ENCODE data around the gene FBXW9. TPM values are rescaled to one million over a fixed set of nuclear protein-coding genes. Genes with fewer than 3 reads are reported as not detected.
A peak's percentile ranks its signal among the peaks of the same experiment; 100 is the strongest.

The FBXW9 gene
- total RNA-seq, 1 experiment from 2014 or later: 14.0 TPM

DNA sequence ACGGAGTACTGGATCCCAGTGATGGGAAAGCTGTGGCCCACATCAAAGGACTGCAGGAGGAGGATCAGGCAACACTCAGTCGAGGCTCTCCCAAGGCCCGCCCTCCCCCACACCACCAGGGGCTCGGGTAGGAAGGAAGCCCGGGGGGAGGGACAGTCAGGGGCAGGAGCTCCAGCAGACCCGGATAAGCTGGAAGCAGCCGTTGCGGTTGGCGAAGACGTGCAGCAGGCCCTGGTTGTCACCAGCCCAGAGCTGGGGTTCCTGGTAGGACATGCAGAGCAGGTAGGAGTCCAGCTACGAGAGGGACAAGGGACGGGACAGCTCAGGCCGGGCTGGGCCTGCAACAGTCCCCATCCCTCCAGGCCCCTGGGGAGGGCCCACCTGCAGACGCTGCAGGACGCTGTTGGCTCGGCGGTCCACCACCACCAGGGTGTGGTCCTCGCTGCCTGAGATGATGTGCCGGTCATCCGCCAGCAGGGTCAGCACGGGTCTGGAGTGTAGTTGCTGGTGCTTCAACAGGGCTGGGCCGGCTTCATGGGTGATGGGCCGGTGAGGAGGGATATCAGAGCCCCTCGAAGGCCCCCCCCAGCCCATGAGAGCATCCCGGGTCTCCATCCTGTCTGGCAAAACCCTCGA, 6.7 kb downstream of the FBXW9 start:
- intact Hi-C loops (cut with micrococcal nuclease): no loop called here
- POLR2A ChIA-PET: no interaction called here
- no peak for DNase-seq (ENCODE audit: low read depth, low spot score)
- no TSS peak for BruUV-seq (replicated peaks)
- RAD21 ChIA-PET (ENCODE audit: low non-redundant PET in 1 of 2, low total read pairs in 2 of 2, uncharacterized antibody in 2 of 2, unreplicated experiment in 2 of 2): no interaction called here
- Histone ChIP-seq H3K9me2 (ENCODE audit: insufficient read depth) (no peaks in the 10 kb centered on the region), H3K4me2 (ENCODE audit: low read length) (no peak overlapping the region), H3K27me3 (ENCODE audit: insufficient read depth, low read length) (no peaks in the 10 kb centered on the region), H3K27ac (ENCODE audit: low read depth, low read length) (no peak overlapping the region), H3K4me1 (ENCODE audit: control insufficient read depth in 1 of 2, insufficient read depth in 2 of 2, low read length in 2 of 2) (no peaks in the 10 kb centered on the region), H3K79me2 (ENCODE audit: insufficient read depth, low read length) (no peaks in the 10 kb centered on the region), H2AFZ (ENCODE audit: low read depth, low read length, poor library complexity, severe bottlenecking) (no peak overlapping the region), H3K9ac (ENCODE audit: low read length) (no peak overlapping the region), H3K36me3 (ENCODE audit: control insufficient read depth in 1 of 2, insufficient read depth in 2 of 2, low read length in 2 of 2) (no peaks in the 10 kb centered on the region; a peak in 1 of 4 replicates), H3K4me3 (replicated peaks in 1 of 2; ENCODE audit: low read depth in 1 of 2, low read length in 2 of 2) (no peak overlapping the region), H3K9me3 (ENCODE audit: control insufficient read depth in 1 of 2, insufficient read depth in 1 of 2, low read depth in 1 of 2, low read length in 2 of 2) (no peaks in the 10 kb centered on the region), H4K20me1 (ENCODE audit: insufficient read depth) (no peaks in the 10 kb centered on the region)
- ATAC-seq: peak; percentile 10; the same call in 1 of the 2 replicates
- TF ChIP-seq ZNF274 (IDR thresholded peaks at IDR 0.05; ENCODE audit: low read depth, low read length) (no peak), CBX3 (IDR thresholded peaks at IDR 0.05; ENCODE audit: low read depth) (no peak), FOSL1 (IDR thresholded peaks at IDR 0.05; ENCODE audit: low read depth) (no peak), CEBPB (IDR thresholded peaks at IDR 0.05; ENCODE audit: low read depth) (no peak), EZH2 (IDR thresholded peaks at IDR 0.05) (no peak), SRF (IDR thresholded peaks at IDR 0.05; ENCODE audit: low read depth) (no peak), SP1 (IDR thresholded peaks at IDR 0.05; ENCODE audit: low read depth) (no peak), ATF3 (IDR thresholded peaks at IDR 0.05) (no peak), TCF7L2 (IDR thresholded peaks at IDR 0.05; ENCODE audit: borderline replicate concordance, extremely low read depth, insufficient read depth, insufficient read length) (no peak), JUND (IDR thresholded peaks at IDR 0.05) (no peak), ELF1 (IDR thresholded peaks at IDR 0.05; ENCODE audit: borderline replicate concordance, low read depth) (no peak), SIN3A (IDR thresholded peaks at IDR 0.05; ENCODE audit: low read depth) (no peak), EGR1 (IDR thresholded peaks at IDR 0.05; ENCODE audit: low read depth) (no peak), ZBTB33 (IDR thresholded peaks at IDR 0.05; ENCODE audit: extremely low read depth, insufficient replicate concordance, low read length) (no peak), ZFX (IDR thresholded peaks at IDR 0.05) (no peak)
- TF ChIP-seq, protein P1, sequence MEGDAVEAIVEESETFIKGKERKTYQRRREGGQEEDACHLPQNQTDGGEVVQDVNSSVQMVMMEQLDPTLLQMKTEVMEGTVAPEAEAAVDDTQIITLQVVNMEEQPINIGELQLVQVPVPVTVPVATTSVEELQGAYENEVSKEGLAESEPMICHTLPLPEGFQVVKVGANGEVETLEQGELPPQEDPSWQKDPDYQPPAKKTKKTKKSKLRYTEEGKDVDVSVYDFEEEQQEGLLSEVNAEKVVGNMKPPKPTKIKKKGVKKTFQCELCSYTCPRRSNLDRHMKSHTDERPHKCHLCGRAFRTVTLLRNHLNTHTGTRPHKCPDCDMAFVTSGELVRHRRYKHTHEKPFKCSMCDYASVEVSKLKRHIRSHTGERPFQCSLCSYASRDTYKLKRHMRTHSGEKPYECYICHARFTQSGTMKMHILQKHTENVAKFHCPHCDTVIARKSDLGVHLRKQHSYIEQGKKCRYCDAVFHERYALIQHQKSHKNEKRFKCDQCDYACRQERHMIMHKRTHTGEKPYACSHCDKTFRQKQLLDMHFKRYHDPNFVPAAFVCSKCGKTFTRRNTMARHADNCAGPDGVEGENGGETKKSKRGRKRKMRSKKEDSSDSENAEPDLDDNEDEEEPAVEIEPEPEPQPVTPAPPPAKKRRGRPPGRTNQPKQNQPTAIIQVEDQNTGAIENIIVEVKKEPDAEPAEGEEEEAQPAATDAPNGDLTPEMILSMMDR (IDR thresholded peaks at IDR 0.05 in 2 of 3, conservative IDR thresholded peaks at IDR 0.05 in 1 of 3; ENCODE audit: borderline replicate concordance in 1 of 3, insufficient read depth in 1 of 3, low read depth in 2 of 3, low read length in 2 of 3): no peak
- TF ChIP-seq, protein P2, sequence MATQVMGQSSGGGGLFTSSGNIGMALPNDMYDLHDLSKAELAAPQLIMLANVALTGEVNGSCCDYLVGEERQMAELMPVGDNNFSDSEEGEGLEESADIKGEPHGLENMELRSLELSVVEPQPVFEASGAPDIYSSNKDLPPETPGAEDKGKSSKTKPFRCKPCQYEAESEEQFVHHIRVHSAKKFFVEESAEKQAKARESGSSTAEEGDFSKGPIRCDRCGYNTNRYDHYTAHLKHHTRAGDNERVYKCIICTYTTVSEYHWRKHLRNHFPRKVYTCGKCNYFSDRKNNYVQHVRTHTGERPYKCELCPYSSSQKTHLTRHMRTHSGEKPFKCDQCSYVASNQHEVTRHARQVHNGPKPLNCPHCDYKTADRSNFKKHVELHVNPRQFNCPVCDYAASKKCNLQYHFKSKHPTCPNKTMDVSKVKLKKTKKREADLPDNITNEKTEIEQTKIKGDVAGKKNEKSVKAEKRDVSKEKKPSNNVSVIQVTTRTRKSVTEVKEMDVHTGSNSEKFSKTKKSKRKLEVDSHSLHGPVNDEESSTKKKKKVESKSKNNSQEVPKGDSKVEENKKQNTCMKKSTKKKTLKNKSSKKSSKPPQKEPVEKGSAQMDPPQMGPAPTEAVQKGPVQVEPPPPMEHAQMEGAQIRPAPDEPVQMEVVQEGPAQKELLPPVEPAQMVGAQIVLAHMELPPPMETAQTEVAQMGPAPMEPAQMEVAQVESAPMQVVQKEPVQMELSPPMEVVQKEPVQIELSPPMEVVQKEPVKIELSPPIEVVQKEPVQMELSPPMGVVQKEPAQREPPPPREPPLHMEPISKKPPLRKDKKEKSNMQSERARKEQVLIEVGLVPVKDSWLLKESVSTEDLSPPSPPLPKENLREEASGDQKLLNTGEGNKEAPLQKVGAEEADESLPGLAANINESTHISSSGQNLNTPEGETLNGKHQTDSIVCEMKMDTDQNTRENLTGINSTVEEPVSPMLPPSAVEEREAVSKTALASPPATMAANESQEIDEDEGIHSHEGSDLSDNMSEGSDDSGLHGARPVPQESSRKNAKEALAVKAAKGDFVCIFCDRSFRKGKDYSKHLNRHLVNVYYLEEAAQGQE (IDR thresholded peaks at IDR 0.05; ENCODE audit: low read depth): no peak
- TF ChIP-seq, protein P3, sequence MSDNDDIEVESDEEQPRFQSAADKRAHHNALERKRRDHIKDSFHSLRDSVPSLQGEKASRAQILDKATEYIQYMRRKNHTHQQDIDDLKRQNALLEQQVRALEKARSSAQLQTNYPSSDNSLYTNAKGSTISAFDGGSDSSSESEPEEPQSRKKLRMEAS (IDR thresholded peaks at IDR 0.05): no peak
- CTCF ChIA-PET: no interaction called here
